AML-193 (cell line): ENCODE data around the gene CHRNA9.
A peak's percentile ranks its signal among the peaks of the same experiment; 100 is the strongest.

Experiments
- DNase-seq, 2 experiments: peaks; one replicate each; lab custom pipeline; 2025; lab: John Stamatoyannopoulos, UW

CHRNA9 gene

GRCh38 chr4:40308528-40309122, 26.5 kb upstream of the CHRNA9 start:
- no peak for DNase-seq

GRCh38 chr4:40309250-40309774, 25.8 kb upstream of the CHRNA9 start:
- no peak for DNase-seq

- DNase-seq = no peak
These were observed 24.9 kb upstream of the CHRNA9 start for GRCh38 chr4:40310225-40310624.

GRCh38 chr4:40311811-40312346, 23.3 kb upstream of the CHRNA9 start:
- DNase-seq = no peak

DNA sequence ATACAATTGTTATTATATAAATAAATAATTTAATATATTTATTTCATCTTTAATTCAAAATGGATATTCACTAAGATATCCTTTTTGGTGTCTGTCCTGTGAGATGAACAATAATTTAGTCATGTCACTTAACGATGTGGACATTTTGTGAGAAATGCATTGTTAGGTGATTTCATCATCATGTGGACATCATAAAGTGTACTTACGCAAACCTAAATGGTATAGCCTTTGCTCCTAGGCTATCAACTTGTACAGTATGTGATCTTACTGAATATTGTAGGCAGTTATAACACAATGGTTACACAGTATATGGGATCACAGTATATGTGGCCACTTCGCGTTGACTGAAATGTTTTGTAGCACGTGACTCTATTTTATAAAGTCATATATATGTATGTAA, 20.2 kb upstream of the CHRNA9 start:
- no peak for DNase-seq

GRCh38 chr4:40316333-40316781, 18.8 kb upstream of the CHRNA9 start:
- no peak for DNase-seq

DNA sequence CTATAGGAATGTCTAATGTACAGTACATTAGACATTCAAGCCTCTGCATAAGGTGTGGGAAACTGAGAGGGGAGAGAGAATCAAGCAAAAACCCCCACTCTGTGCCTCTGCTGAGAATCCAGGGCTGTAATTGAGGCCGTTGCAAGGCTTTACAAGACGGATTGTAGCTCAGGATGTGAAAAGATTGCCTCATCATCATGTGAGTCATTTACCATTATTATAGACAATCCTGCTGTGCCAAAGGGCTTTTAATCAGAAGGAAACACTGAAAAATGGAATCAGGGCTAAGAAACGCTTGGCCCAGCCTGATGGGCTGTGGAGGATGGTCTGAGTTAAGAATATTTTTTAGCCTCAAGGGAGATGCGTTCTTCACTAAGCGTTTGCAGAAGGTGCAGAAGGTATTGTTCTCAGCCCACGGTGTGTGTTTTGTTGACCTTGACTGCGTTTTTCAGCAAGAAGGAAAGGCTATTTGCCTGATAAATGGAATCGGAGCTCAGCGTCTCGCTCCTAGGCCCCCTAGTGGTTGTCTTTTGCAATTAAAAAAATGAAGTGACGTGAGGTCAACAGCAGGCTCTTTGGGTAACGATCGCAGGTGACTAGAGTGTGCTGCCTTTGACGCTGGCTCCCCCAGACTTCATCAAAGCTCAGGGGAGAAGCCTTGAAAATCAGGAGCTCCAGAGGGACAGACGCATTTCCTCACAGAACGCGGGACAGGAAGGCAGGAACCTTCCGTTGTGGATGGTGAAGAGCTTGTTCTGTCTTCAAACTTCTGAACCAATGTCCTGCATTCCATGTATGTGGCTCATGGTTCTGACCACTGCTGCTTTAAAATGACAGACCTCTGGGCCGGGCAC, 18.1 kb upstream of the CHRNA9 start:
- no peak for DNase-seq

DNA sequence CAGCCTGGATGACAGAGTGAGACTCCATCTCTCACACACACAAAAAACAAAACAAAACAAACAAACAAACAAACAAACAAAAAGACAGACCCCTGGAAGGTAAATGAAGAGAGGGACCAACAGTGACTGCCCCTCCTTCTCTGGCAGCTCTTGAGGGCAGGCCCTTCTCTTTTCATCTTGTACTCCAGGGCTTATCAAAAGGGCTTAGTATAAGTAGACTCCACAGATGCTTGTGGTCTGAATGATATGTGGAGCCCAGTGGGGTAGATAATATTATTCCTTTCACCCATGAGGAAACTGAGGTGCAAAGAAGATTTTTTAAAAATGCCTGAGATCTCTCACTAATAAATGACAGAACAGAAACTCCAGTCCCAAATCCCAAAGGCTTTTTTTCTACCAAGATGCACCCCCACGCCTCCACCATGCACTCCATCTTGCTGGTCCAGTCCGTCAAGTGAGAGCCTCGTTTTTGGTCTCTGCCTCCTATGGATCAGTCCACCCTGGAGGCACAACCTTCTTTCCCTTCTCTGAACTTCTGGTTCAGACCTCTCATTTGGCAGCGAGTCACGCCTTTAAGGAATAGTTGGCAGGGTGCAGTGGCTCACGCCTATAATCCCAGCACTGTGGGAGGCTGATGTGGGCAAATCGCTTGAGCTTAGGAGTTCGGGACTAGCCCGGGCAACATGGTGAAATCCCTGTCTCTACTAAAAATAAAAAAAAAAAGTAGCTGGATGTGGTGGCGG, 17.0 kb upstream of the CHRNA9 start:
- DNase-seq = no peak

DNA sequence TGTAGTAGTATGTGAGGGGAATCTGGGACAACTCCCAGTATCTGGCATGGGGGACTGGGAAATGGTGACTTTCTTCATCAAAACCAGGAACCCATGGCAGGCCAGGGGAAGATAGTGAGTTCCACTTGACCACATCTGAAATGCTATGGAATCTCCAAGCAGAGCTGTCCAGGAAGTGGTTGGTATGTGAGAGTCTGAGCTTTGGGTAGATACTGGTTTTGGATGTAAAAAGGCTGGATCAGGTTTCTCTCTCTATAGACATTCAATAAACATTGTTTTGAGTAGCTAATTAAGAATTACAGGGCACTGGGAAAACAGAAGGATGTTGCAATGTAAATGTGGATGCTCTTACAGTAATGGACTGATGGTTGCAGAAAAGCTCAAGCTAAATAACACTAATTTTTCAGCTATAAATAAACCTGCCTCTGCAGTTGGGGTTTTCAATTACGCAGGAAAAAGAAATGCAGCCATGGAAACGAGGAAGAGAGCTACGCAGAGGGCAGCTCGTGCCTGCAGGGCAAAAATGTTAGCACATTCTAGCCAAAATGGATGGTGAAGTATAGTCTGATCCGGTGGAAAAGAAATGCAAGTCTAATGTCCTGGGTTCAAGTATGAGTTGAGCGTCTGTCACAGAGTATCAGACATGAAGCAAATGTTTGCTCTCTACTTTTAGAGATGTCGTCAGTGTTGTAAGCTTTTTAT, 13.4 kb upstream of the CHRNA9 start:
- no peak for DNase-seq

DNA sequence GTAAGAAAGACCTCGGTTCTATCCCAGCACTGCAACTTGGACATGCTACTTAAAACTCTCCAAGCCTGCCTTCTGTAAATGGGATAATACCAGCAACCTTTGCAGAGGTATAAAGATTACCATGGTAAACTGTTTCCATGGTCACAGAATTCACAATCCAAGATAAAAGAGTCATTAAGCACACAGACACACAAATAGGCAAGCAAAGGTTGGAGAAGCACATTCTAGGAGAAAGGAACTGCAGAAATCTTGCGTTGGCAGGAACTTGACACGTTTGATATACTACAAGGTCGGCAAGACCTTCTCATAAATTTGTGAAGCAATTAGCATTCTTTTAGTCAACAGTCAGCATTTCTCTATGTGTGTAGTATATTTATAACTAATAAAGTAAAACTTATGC, 12.3 kb upstream of the CHRNA9 start:
- DNase-seq = no peak

DNA sequence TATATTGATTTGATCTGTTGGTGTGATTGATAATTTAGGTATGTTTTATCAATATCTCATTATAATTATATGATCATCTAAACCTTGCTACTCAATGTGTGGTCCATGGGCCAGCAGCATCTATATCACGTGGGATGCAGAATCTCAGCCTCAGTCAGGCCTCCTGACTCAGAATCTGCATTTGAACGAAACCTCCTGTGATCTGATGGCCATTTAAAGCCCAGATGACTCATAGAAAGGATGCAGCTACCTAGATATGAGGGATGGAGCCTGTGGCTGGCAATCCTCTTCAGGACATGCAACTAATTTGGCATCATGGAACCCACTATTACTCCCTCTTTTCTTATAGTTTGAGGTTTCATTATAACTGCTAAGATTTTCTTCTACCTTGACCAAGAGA, 11.3 kb upstream of the CHRNA9 start:
- no peak for DNase-seq

GRCh38 chr4:40325406-40326019, 9.6 kb upstream of the CHRNA9 start:
- peak; percentile 62 to 77 for DNase-seq

DNA sequence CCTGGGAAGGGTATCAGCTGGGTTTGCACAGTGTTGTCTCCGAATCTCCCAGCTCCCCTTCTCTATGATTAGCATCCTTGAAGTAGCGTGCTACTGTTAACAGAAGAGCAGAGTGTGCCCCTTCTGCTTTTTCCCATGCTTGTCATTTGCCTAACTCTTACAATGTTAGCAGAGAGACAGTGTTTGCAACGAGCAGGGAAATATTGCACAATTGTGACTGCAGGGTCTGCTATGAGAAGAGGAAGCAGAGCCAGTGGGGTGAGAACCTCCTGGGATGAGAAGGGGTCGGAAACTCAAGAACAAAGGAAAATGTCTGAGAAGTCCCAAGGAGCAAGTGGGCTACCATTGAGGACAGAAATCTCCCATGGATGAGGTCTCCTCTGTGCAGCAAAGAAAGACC, 7.8 kb upstream of the CHRNA9 start:
- DNase-seq = peak; percentile 97

DNA sequence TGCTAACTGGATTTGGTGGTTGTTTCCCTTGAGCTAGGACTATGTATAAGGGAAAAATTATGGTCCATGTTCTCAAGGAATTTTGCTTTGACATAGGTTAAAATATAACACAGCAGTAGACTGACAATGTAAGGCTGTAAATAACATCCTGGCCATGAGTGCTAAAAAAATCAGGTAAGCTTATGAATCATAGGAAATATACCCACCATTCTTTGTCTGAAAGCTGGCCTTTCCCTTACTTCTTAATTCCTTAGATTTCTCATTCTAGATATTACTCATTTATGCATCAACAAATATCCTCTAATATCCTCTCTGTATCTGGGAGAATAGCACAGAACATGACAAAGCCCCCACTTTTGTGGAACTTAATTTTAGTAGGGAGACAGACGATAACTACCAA, 6.8 kb upstream of the CHRNA9 start:
- no peak for DNase-seq

- DNase-seq = no peak
These were observed 5.3 kb upstream of the CHRNA9 start for GRCh38 chr4:40329805-40330204.

DNA sequence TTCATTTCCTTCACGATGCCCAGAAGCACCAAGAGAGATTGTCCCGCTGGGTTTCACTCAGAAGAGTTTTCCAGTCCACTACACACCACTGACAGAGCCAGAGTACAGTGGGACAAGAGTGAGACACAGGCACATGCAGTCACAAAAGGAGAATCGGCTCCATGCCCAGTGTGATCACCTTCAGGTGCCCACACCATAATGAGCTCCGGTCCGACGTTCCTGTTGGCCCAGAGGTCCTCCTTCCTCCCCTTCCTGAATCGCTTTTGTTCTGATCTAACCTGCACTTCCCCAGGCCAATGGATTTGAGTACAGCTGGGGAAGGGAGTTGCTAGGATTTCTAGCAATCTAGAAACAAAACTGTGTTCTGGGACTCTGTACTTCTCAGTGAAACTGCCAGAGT, 4.6 kb upstream of the CHRNA9 start:
- DNase-seq = no peak

GRCh38 chr4:40331101-40331745, 3.9 kb upstream of the CHRNA9 start:
- no peak for DNase-seq

DNA sequence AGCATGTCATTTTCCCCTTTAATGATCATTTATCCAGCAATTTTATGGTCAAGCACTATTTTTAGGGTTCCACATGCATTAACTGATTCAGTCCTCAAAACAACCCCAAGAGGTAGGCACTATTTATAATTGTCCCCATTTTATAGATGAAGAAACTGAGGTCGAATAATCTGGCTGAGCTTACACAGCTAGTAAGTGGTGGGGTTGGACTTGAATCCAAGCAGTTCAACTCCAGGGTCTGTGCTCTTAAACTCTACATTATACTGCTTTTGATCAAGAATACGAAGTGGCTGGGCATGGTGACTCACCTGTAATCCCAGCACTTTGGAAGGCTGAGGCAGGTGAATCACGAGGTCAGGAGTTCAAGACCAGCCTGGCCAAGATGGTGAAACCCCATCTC, 3.2 kb upstream of the CHRNA9 start:
- no peak for DNase-seq

DNA sequence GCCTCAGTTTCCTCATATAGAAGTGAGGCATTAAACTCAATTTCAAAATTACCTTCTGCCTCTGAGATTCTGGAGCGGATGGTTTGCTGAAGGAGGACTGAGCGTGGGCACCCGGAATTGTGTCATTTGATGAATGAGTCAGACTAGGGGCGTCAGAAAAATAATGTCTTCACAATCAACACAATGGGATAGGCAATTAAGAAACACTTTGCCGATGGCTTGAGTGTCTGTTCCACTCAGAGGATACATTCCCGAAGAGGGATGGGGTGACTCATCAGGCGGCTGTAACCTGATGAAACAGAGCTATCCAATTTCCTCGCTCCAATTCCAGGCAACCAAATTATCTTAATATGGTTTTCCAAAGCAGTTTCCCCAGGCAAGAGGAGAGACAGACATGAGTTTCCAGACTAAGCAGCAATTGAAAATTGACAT, 1.2 kb upstream of the CHRNA9 start:
- DNase-seq = no peak

DNA sequence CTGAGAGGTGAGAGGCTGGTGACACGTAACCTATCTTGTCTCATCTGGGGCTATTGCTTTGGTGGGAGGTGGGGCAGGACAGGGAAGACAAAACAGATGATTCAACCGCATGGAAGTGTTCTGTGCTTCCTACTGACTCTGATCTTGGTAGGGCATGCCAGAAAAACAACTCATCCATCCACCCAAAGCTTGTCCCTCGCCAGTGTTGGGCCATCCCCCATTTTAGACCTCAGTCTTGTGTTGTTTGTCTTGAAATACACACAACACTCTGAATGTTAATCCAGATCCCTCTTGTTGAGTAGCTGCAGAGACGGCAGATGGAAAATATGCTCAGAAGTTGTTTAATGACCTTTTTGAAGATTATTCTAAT, 377 bp downstream of the CHRNA9 start:
- DNase-seq = no peak

DNA sequence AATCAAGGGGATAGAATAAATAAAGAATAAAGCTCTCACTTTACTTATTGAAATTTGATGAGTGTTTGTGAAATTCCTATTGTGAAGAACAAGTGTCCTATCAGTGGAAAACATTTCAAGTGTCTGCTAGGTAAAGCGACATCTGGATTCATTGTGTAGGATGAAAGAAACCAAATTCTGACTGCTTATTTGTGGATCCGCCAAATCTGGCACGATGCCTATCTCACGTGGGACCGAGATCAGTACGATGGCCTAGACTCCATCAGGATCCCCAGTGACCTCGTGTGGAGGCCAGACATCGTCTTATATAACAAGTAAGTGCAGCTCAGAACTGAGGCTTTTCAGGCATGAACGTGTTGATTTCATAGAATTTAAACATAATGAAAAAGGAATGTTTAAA, 1.9 kb downstream of the CHRNA9 start:
- DNase-seq = no peak
